Panc1 (cell line): ENCODE measurements around the gene PAOX. TPM values are rescaled to one million over a fixed set of nuclear protein-coding genes. Genes with fewer than 3 reads are reported as not detected.

ENCODE experiments used
- ATAC-seq: fragments of 200-7000 bp; cut with Tn5 transposase; 2 replicates; pipeline ENCODE4 v1.9.1; 2020; ENCODE audit warnings: mild to moderate bottlenecking, moderate library complexity
- BruUV-seq: library from RNA; stranded (reverse); fragments of 400-500 nt; replicated peaks from 2 replicates; lab custom pipeline; 2021; lab: Mats Ljungman, UMichigan
- CTCF ChIA-PET: fragments of 300-600 bp; sonication (Branson Sonifier 250); formaldehyde crosslinking; loops from one replicate; lab custom pipeline; 2022; ENCODE audit warnings: antibody characterized with exemption; lab: Charles Lee
- POLR2A ChIA-PET: fragments of 300-600 bp; sonication (Branson Sonifier 250); formaldehyde crosslinking; loops from one replicate; lab custom pipeline; 2022; ENCODE audit warnings: antibody characterized with exemption; lab: Charles Lee
- DNase-seq: peaks from one replicate; pipeline ENCODE4 v3.0.0-alpha.2; 2010; ENCODE audit warnings: low read depth, low spot score
- H3K27ac ChIP-seq: 2 replicates; pipeline ENCODE4 v1.5.1; 2011; ENCODE audit warnings: mild to moderate bottlenecking, low read length, inconsistent platforms
- H3K27me3 ChIP-seq: fragments of 200-500 bp; sonication (Bioruptor generic); 2 replicates; pipeline ENCODE4 v1.6.0; 2014; ENCODE audit warnings: low read length, inconsistent platforms; ENCODE audit not compliant: control insufficient read depth, insufficient read depth
- H3K36me3 ChIP-seq: fragments of 200-500 bp; sonication (Bioruptor generic); 2 replicates; pipeline ENCODE4 v1.5.1; 2014; ENCODE audit warnings: inconsistent platforms, mild to moderate bottlenecking, low read length, moderate library complexity; ENCODE audit not compliant: control insufficient read depth, insufficient read depth
- H3K4me1 ChIP-seq: 2 replicates; pipeline ENCODE4 v1.5.1; 2011; ENCODE audit warnings: inconsistent platforms, mild to moderate bottlenecking, low read length, moderate library complexity; ENCODE audit not compliant: control insufficient read depth, insufficient read depth
- H3K4me3 ChIP-seq, 2 experiments: 2 replicates each; pipeline ENCODE4 v1.5.1; 2011 to 2012; ENCODE audit warnings: low read depth in 2 of 2, low read length in 2 of 2, mild to moderate bottlenecking in 2 of 2, inconsistent platforms in 1 of 2, moderate library complexity in 1 of 2
- H3K9me3 ChIP-seq: fragments of 200-500 bp; sonication (Bioruptor generic); 2 replicates; pipeline ENCODE4 v1.5.1; 2014; ENCODE audit warnings: low read depth, mild to moderate bottlenecking, inconsistent platforms, low read length, moderate library complexity; ENCODE audit not compliant: control insufficient read depth, insufficient read depth
- CTCF ChIP-seq: fragments of 450-650 bp; IDR thresholded peaks from 2 replicates; pipeline ENCODE4 v1.5.1; 2017; ENCODE audit warnings: mild to moderate bottlenecking
- POLR2AphosphoS5 ChIP-seq: IDR thresholded peaks from 2 replicates; pipeline ENCODE4 v1.6.1; 2012; ENCODE audit warnings: mild to moderate bottlenecking, low read depth, low read length, moderate library complexity
- REST ChIP-seq, 2 experiments: IDR thresholded peaks; 2 replicates each; pipeline ENCODE4 v1.6.1; 2011 to 2012; ENCODE audit warnings: low read depth in 2 of 2, control low read depth in 1 of 2, low read length in 1 of 2, mild to moderate bottlenecking in 1 of 2, moderate library complexity in 1 of 2; ENCODE audit not compliant: insufficient read depth in 1 of 2
- SIN3A ChIP-seq: IDR thresholded peaks from 2 replicates; pipeline ENCODE4 v1.6.1; 2012; ENCODE audit warnings: low read depth, mild to moderate bottlenecking, low read length, moderate library complexity, borderline replicate concordance; ENCODE audit not compliant: insufficient read depth
- TCF7L2 ChIP-seq: IDR thresholded peaks from 2 replicates; pipeline ENCODE4 v1.6.1; 2011; ENCODE audit warnings: mild to moderate bottlenecking, low read depth, low read length, inconsistent platforms
- in situ Hi-C: cut with HindIII; loops from 2 replicates; pipeline ENCODE4 v1.10.0; 2016; ENCODE audit warnings: low sequenced_read_pairs, low pct_unique_long_range_greater_than_20kb
- intact Hi-C: fragments of 100-400 bp; cut with micrococcal nuclease; formaldehyde crosslinking; loops from one replicate; pipeline ENCODE4 v1.10.0; 2022; ENCODE audit not compliant: unreplicated experiment
- total RNA-seq: library from RNA; stranded (reverse); gene quantifications from one replicate; pipeline ENCODE4 v1.2.1, GENCODE V29; 2021; ENCODE audit not compliant: unreplicated experiment

Gene PAOX
- total RNA-seq, 1 experiment from 2014 or later = 9.3 TPM

- Histone ChIP-seq H3K9me3 (no peaks in the 10 kb centered on the region), H3K4me3 (no peak overlapping the region), H3K27ac (no peak overlapping the region), H3K4me1 (peaks cover 7% of the 10 kb centered on the region; the same call in 1 of the 2 replicates), H3K27me3 (no peaks in the 10 kb centered on the region), H3K36me3 (no peaks in the 10 kb centered on the region)
- no TSS peak for BruUV-seq
- TF ChIP-seq POLR2AphosphoS5 (no peak), CTCF (no peak), TCF7L2 (no peak), SIN3A (no peak), REST (IDR thresholded peaks at IDR 0.05; ENCODE audit: insufficient read depth in 1 of 2, low read depth in 2 of 2, low read length in 1 of 2) (no peak)
- in situ Hi-C loops = no loop called here
- CTCF ChIA-PET = no interaction called here
- DNase-seq = no peak
- no peak for ATAC-seq
- intact Hi-C loops = no loop called here
- POLR2A ChIA-PET = no interaction called here
Observed at GRCh38 chr10:133355266-133355665, 23.8 kb upstream of the PAOX start.

GRCh38 chr10:133355991-133356390, 23.1 kb upstream of the PAOX start:
- Histone ChIP-seq H3K27ac (no peak overlapping the region), H3K9me3 (no peaks in the 10 kb centered on the region), H3K27me3 (no peaks in the 10 kb centered on the region), H3K4me3 (no peak overlapping the region), H3K36me3 (no peaks in the 10 kb centered on the region), H3K4me1 (peaks cover 6% of the 10 kb centered on the region; the same call in 1 of the 2 replicates)
- no peak for ATAC-seq
- in situ Hi-C loops = no loop called here
- intact Hi-C loops = no loop called here
- no TSS peak for BruUV-seq
- DNase-seq = no peak
- POLR2A ChIA-PET = no interaction called here
- CTCF ChIA-PET = no interaction called here
- no peak for TF ChIP-seq TCF7L2
- TF ChIP-seq POLR2AphosphoS5 = no peak
- TF ChIP-seq CTCF = no peak
- no peak for TF ChIP-seq SIN3A
- no peak for TF ChIP-seq REST (IDR thresholded peaks at IDR 0.05; ENCODE audit: insufficient read depth in 1 of 2, low read depth in 2 of 2, low read length in 1 of 2)
